Tibial artery (tissue), 4 donors: ENCODE measurements around the gene IGSF21.

Experiments
- DNase-seq, 2 donors: peaks; one replicate each; pipeline ENCODE4 v3.0.0-alpha.2; 2019
- H3K27ac ChIP-seq, 2 donors: fragments of 200-600 bp; sonication (generic) in 1 of 2; 1 replicate in 1 of 2; 2 replicates in 1 of 2; pipeline ENCODE4 v1.5.1; 2018 to 2019; ENCODE audit warnings: mild to moderate bottlenecking in 1 of 2
- H3K27me3 ChIP-seq, 2 donors: fragments of 200-600 bp; sonication (generic) in 1 of 2; one replicate each; pipeline versions ENCODE4 v1.5.1 to v1.6.0; 2016 to 2019
- H3K36me3 ChIP-seq, 3 donors: fragments of 200-600 bp; sonication (generic) in 2 of 3; one replicate each; pipeline ENCODE4 v1.5.1; 2016 to 2019; ENCODE audit warnings: mild to moderate bottlenecking in 2 of 3
- H3K4me1 ChIP-seq, 4 donors: fragments of 200-600 bp; sonication (generic) in 2 of 4; 1 replicate in 3 of 4; 2 replicates in 1 of 4; pipeline ENCODE4 v1.5.1; 2016 to 2019
- H3K4me3 ChIP-seq, 2 donors: fragments of 200-600 bp; sonication (generic) in 1 of 2; 1 replicate in 1 of 2; 2 replicates in 1 of 2; pipeline ENCODE4 v1.5.1; 2018 to 2019; ENCODE audit warnings: mild to moderate bottlenecking in 2 of 2
- H3K9me3 ChIP-seq, 3 donors: fragments of 200-600 bp; sonication (generic) in 1 of 3; one replicate each; pipeline ENCODE4 v1.5.1; 2016 to 2019
- intact Hi-C: fragments of 100-400 bp; cut with DNase I; formaldehyde crosslinking; loops from one replicate; pipeline ENCODE4 v1.15.0; 2023; ENCODE audit warnings: low total_unique reads
- TF ChIP-seq, protein P1 (sequence below), 2 experiments: fragments of 200-600 bp in 1 of 2; fragments of 450-650 bp in 1 of 2; IDR thresholded peaks; one replicate each; pipeline ENCODE4 v1.5.1; 2017 to 2019; ENCODE audit warnings: antibody characterized with exemption in 2 of 2, mild to moderate bottlenecking in 1 of 2, moderate library complexity in 1 of 2

Gene IGSF21

DNA sequence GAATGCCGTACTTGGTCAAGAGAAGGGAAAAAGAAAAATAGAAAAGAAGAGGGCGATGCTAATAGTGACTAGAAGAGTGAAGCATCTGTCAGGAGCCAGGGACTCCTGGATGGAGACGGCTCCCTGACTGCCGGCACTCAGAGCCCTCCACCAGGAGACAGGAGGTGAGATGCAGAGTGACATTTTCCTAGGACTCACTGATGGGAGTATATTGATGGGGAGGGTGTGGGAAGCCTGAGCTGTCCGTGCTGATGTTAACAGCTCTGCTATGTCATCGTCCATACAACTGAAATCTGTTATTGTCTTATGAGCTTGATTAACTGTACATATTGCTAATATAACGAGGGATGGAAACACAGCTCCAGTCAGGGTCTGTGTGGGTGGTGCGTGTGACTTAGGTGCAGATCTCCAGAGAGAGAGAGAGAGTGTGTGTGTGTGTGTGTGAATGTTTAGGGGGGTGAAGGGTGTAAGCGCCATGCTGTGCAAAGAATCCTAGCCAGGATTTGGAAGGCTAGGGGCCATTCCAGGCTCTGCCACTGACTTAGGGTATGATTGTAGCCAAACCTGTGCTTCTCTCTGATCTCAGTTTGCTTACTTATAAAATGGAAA is 250.1 kb downstream of the IGSF21 start:
- Histone ChIP-seq H3K36me3 (no peaks in the 10 kb centered on the region), H3K27ac (no peak overlapping the region), H3K9me3 (no peaks in the 10 kb centered on the region), H3K4me1 (no peaks in the 10 kb centered on the region), H3K27me3 (peaks cover 0 to 63% of the 10 kb centered on the region in 2 donors), H3K4me3 (no peak overlapping the region)
- intact Hi-C loops = no loop called here
- TF ChIP-seq, protein P1, sequence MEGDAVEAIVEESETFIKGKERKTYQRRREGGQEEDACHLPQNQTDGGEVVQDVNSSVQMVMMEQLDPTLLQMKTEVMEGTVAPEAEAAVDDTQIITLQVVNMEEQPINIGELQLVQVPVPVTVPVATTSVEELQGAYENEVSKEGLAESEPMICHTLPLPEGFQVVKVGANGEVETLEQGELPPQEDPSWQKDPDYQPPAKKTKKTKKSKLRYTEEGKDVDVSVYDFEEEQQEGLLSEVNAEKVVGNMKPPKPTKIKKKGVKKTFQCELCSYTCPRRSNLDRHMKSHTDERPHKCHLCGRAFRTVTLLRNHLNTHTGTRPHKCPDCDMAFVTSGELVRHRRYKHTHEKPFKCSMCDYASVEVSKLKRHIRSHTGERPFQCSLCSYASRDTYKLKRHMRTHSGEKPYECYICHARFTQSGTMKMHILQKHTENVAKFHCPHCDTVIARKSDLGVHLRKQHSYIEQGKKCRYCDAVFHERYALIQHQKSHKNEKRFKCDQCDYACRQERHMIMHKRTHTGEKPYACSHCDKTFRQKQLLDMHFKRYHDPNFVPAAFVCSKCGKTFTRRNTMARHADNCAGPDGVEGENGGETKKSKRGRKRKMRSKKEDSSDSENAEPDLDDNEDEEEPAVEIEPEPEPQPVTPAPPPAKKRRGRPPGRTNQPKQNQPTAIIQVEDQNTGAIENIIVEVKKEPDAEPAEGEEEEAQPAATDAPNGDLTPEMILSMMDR (IDR thresholded peaks at IDR 0.05) = no peak
- no peak for DNase-seq

DNA sequence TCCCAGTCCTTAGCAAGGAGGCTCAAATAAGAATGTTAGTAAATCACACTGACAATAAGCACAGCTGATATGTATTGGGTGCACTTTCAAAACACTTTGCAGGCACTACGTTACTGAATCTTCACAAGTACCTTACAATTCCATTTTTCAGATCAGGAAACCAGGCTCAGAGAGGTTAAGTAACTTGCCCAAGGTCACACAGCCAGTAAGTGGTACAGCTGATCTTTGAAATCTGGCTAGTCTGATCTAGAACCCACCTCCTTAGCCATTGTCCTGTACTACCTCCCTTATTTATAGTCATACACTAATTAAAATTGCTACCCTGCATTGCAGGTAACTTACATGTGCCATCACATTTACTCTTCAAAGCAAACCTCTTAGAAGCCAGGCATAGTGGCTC is 251.0 kb downstream of the IGSF21 start:
- intact Hi-C loops = no loop called here
- Histone ChIP-seq H3K4me1 (no peaks in the 10 kb centered on the region), H3K36me3 (no peaks in the 10 kb centered on the region), H3K27ac (no peak overlapping the region), H3K27me3 (peaks cover 0 to 61% of the 10 kb centered on the region in 2 donors), H3K4me3 (no peak overlapping the region), H3K9me3 (no peaks in the 10 kb centered on the region)
- no peak for DNase-seq
- TF ChIP-seq, protein P1 (IDR thresholded peaks at IDR 0.05) = no peak

DNA sequence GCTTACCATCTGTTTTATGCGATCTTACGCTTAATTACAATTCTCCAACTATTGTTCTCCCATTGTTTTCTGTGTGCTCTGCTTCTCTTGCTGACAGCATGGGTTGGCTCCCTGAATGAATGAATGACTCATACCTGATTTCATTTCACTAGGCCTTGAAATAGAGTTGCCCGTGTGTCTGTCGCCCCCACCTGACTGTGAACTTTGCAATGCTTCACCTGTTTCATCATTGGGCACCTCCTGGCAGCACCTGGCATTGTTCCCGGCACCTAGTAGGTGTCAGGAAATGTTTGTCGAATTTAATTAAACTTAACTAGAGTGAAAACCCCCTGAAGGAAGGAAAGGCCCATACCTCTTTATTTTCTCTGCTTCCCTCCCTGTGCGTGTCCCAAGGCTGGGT is 252.7 kb downstream of the IGSF21 start:
- Histone ChIP-seq H3K27me3 (peaks cover 0 to 59% of the 10 kb centered on the region in 2 donors), H3K9me3 (no peaks in the 10 kb centered on the region), H3K36me3 (no peaks in the 10 kb centered on the region), H3K4me1 (no peaks in the 10 kb centered on the region), H3K4me3 (no peak overlapping the region), H3K27ac (no peak overlapping the region)
- no peak for DNase-seq
- TF ChIP-seq, protein P1 (IDR thresholded peaks at IDR 0.05) = no peak
- intact Hi-C loops = no loop called here

DNA sequence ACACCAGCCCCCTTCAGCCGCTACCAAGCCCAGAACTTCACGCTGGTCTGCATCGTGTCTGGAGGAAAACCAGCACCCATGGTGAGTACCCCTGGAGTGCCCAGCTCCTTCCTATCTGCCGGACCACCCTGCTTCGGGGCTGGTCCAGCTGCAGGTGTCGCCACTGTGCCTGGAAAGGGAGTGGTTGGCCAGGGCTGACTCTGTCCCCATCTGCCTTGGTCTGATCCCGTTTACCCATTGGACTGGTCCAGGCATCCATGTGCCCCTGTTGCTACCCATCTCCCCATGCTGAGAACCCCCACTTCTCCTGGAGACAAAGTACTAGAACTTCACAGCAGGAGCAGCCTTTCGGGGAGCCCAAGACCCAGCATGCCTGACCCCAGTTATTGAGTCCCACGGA is 254.6 kb downstream of the IGSF21 start:
- TF ChIP-seq, protein P1 (IDR thresholded peaks at IDR 0.05) = no peak
- H3K36me3 ChIP-seq = no peaks in the 10 kb centered on the region
- no peak for DNase-seq
- H3K27me3 ChIP-seq = peaks cover 0 to 67% of the 10 kb centered on the region in 2 donors
- no peaks in the 10 kb centered on the region for H3K4me1 ChIP-seq
- H3K9me3 ChIP-seq = peaks cover 0 to 6% (median 0%) of the 10 kb centered on the region in 3 donors
- no peak overlapping the region for H3K27ac ChIP-seq
- intact Hi-C loops = no loop called here
- no peak overlapping the region for H3K4me3 ChIP-seq

DNA sequence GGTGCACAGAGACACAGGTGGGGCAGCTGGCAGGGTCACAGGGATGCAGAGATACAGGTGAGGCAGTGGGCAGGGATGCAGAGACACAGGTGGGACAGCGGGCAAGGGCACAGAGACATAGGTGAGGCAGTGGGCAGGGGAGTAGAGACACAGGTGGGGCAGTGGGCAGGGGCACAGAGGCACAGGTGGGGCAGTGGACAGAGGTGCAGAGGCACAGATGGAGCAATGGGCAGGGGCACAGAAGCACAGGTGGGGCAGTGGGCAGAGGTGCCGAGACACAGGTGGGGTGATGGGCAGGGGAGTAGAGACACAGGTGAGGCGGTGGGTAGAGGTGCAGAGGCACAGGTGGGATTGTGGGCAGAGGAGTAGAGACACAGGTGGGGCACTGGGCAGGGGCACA is 255.8 kb downstream of the IGSF21 start:
- TF ChIP-seq, protein P1 (IDR thresholded peaks at IDR 0.05) = no peak
- DNase-seq = no peak
- intact Hi-C loops = no loop called here
- Histone ChIP-seq H3K36me3 (no peaks in the 10 kb centered on the region), H3K27me3 (peaks cover 0 to 65% of the 10 kb centered on the region in 2 donors), H3K4me3 (no peak overlapping the region), H3K4me1 (no peaks in the 10 kb centered on the region), H3K27ac (no peak overlapping the region), H3K9me3 (peaks cover 0 to 6% (median 0%) of the 10 kb centered on the region in 3 donors)
